Loucy (cell line): ENCODE measurements around the gene DNAH7.

Experiments used
- EZH2phosphoT487 ChIP-seq: fragments of 200-600 bp; IDR thresholded peaks from 2 replicates; pipeline ENCODE4 v1.6.1; 2018; ENCODE audit warnings: antibody characterized with exemption, mild to moderate bottlenecking, moderate library complexity, borderline replicate concordance
- TF ChIP-seq, protein P1 (sequence below): fragments of 200-600 bp; sonication (generic); conservative IDR thresholded peaks from 2 replicates; pipeline ENCODE4 v1.5.1; 2014; ENCODE audit warnings: mild to moderate bottlenecking, antibody characterized with exemption, low read length

GRCh38 chr2:195733831-195734230, 334.8 kb downstream of the DNAH7 start:
- TF ChIP-seq, protein P1, sequence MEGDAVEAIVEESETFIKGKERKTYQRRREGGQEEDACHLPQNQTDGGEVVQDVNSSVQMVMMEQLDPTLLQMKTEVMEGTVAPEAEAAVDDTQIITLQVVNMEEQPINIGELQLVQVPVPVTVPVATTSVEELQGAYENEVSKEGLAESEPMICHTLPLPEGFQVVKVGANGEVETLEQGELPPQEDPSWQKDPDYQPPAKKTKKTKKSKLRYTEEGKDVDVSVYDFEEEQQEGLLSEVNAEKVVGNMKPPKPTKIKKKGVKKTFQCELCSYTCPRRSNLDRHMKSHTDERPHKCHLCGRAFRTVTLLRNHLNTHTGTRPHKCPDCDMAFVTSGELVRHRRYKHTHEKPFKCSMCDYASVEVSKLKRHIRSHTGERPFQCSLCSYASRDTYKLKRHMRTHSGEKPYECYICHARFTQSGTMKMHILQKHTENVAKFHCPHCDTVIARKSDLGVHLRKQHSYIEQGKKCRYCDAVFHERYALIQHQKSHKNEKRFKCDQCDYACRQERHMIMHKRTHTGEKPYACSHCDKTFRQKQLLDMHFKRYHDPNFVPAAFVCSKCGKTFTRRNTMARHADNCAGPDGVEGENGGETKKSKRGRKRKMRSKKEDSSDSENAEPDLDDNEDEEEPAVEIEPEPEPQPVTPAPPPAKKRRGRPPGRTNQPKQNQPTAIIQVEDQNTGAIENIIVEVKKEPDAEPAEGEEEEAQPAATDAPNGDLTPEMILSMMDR, result no peak
- TF ChIP-seq EZH2phosphoT487, result no peak
